ENCODE results near the gene MLN. TPM values are rescaled to one million over a fixed set of nuclear protein-coding genes. Genes with fewer than 3 reads are reported as not detected.
A peak's percentile ranks its signal among the peaks of the same experiment; 100 is the strongest.

Gene MLN
- total and polyA plus RNA-seq, 2 experiments from 2014 or later, result 0.86 to 2.3 TPM

GRCh38 chr6:33771146-33772081 is 32.4 kb downstream of the MLN start:
- H3K4me2 ChIP-seq, result peak overlapping the region; percentile 57
- TF ChIP-seq, protein P1, sequence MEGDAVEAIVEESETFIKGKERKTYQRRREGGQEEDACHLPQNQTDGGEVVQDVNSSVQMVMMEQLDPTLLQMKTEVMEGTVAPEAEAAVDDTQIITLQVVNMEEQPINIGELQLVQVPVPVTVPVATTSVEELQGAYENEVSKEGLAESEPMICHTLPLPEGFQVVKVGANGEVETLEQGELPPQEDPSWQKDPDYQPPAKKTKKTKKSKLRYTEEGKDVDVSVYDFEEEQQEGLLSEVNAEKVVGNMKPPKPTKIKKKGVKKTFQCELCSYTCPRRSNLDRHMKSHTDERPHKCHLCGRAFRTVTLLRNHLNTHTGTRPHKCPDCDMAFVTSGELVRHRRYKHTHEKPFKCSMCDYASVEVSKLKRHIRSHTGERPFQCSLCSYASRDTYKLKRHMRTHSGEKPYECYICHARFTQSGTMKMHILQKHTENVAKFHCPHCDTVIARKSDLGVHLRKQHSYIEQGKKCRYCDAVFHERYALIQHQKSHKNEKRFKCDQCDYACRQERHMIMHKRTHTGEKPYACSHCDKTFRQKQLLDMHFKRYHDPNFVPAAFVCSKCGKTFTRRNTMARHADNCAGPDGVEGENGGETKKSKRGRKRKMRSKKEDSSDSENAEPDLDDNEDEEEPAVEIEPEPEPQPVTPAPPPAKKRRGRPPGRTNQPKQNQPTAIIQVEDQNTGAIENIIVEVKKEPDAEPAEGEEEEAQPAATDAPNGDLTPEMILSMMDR (IDR thresholded peaks at IDR 0.05; ENCODE audit: poor library complexity), result peak; percentile 99
- no peak for TF ChIP-seq EZH2phosphoT487 (IDR thresholded peaks at IDR 0.05; ENCODE audit: low read depth, severe bottlenecking, unreplicated experiment)
- peak overlapping the region; percentile 84 for H3K27ac ChIP-seq
- H3K27me3 ChIP-seq, result no peaks in the 10 kb centered on the region
- H3K4me1 ChIP-seq (ENCODE audit: insufficient read depth), result peaks cover 33% of the 10 kb centered on the region
- H4K20me1 ChIP-seq (ENCODE audit: insufficient read depth, poor library complexity, severe bottlenecking), result no peaks in the 10 kb centered on the region
- WGBS (ENCODE audit: low lambda C conversion rate, missing lambda C conversion rate), result 10% methylated on average over 45 of the region's 47 CpGs
- H2AFZ ChIP-seq, result no peak overlapping the region
- no peaks in the 10 kb centered on the region for H3K9me3 ChIP-seq (ENCODE audit: low read depth)
- peak; percentile 94 for DNase-seq (ENCODE audit: low spot score)
- no peaks in the 10 kb centered on the region for H3K36me3 ChIP-seq (replicated peaks; ENCODE audit: insufficient read depth, low read depth)
- no peaks in the 10 kb centered on the region for H3K9me2 ChIP-seq (replicated peaks; ENCODE audit: insufficient read depth)
- no peaks in the 10 kb centered on the region for H3K79me2 ChIP-seq
- H3K4me3 ChIP-seq, result no peak overlapping the region

DNA sequence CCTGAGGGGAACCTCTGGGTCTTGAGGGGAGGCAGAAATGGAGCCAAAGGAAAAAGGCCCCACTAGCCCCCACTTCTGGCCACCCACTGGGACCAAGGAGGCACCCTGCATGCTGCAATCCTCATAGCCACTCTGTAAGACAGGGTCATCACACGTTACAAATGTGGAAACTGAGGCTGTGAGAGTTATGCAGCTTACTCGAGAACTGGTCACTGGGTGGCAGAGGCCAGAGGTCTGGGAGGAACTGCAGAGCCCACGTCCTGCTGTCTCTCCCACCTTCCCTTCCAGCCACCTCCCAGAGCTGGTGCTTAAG is 33.0 kb downstream of the MLN start:
- TF ChIP-seq EZH2phosphoT487 (IDR thresholded peaks at IDR 0.05; ENCODE audit: low read depth, severe bottlenecking, unreplicated experiment) (no peak), EZH2 (IDR thresholded peaks at IDR 0.05; ENCODE audit: borderline replicate concordance) (no peak)
- TF ChIP-seq, protein P1 (IDR thresholded peaks at IDR 0.05; ENCODE audit: poor library complexity), result no peak
- Histone ChIP-seq H3K4me3 (no peak overlapping the region), H3K4me2 (peak overlapping the region; percentile 19), H3K36me3 (replicated peaks; ENCODE audit: insufficient read depth, low read depth) (no peaks in the 10 kb centered on the region), H3K27me3 (no peaks in the 10 kb centered on the region), H3K27ac (peak overlapping the region; percentile 84), H2AFZ (no peak overlapping the region), H3K9me2 (replicated peaks; ENCODE audit: insufficient read depth) (no peaks in the 10 kb centered on the region), H3K79me2 (no peaks in the 10 kb centered on the region), H3K4me1 (ENCODE audit: insufficient read depth) (peaks cover 33% of the 10 kb centered on the region), H4K20me1 (ENCODE audit: insufficient read depth, poor library complexity, severe bottlenecking) (no peaks in the 10 kb centered on the region), H3K9me3 (ENCODE audit: low read depth) (no peaks in the 10 kb centered on the region)
- WGBS (ENCODE audit: low lambda C conversion rate, missing lambda C conversion rate), result 50% methylated on average over 3 of the region's 3 CpGs
- DNase-seq (ENCODE audit: low spot score), result no peak

DNA sequence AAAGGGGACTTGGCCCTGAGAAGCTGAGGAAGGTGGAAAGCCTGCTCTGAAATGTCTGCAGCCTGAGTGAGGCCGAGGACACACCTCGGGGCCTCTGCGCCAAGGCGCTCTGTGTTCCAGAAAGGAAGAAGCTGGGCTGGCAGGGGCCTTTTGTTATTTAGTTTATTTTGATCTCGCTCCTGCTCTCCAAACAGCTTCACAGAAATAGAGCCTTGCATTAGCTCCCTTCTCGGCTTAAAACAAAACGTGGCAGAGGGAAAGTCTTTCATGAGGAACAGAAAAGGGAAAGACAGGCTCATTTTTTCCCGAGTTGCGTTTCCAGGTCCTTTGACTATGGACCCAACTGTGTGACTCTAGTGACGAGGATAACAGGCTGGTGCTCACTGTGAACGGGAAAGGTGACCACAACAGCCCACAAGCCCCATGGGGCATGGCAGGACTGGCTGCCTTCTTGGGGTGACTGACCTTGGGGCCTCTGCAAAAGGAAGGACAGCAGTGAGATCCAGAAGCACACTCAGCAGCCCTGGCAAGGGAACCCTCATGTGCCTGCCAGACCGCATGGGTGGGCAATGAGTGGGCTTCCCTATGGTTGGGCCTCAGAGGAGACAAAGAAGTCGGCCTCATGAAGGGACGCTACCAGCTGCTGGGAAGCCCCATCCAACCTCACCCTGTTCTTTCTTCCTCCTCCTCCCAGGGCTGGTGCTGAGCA is 33.5 kb downstream of the MLN start:
- TF ChIP-seq, protein P1 (IDR thresholded peaks at IDR 0.05; ENCODE audit: poor library complexity), result no peak
- TF ChIP-seq EZH2phosphoT487 (IDR thresholded peaks at IDR 0.05; ENCODE audit: low read depth, severe bottlenecking, unreplicated experiment) (no peak), EZH2 (IDR thresholded peaks at IDR 0.05; ENCODE audit: borderline replicate concordance) (no peak)
- no peaks in the 10 kb centered on the region for H3K9me2 ChIP-seq (replicated peaks; ENCODE audit: insufficient read depth)
- H2AFZ ChIP-seq, result no peak overlapping the region
- peak overlapping the region; percentile 19 for H3K4me2 ChIP-seq
- DNase-seq (ENCODE audit: low spot score), result no peak
- H4K20me1 ChIP-seq (ENCODE audit: insufficient read depth, poor library complexity, severe bottlenecking), result no peaks in the 10 kb centered on the region
- H3K27ac ChIP-seq, result peak overlapping the region; percentile 84
- no peaks in the 10 kb centered on the region for H3K36me3 ChIP-seq (replicated peaks; ENCODE audit: insufficient read depth, low read depth)
- no peaks in the 10 kb centered on the region for H3K9me3 ChIP-seq (ENCODE audit: low read depth)
- no peaks in the 10 kb centered on the region for H3K27me3 ChIP-seq
- H3K4me3 ChIP-seq, result no peak overlapping the region
- 62% methylated on average over 14 of the region's 14 CpGs for WGBS (ENCODE audit: low lambda C conversion rate, missing lambda C conversion rate)
- no peaks in the 10 kb centered on the region for H3K79me2 ChIP-seq
- peaks cover 33% of the 10 kb centered on the region for H3K4me1 ChIP-seq (ENCODE audit: insufficient read depth)
